MCF 10A (cell line): Measurements from ENCODE around the gene CHURC1. TPM values are rescaled to one million over a fixed set of nuclear protein-coding genes. Genes with fewer than 3 reads are reported as not detected.
A peak's percentile ranks its signal among the peaks of the same experiment; 100 is the strongest.

Source experiments
- Bru-seq: library from RNA; stranded (reverse); fragments of 400-500 nt; gene quantifications from one replicate; lab custom pipeline; 2021; lab: Mats Ljungman, UMichigan
- BruChase-seq, 2 experiments: library from RNA; stranded (reverse); fragments of 400-500 nt; gene quantifications; one replicate each; lab custom pipeline; 2021; lab: Mats Ljungman, UMichigan
- BruUV-seq: library from RNA; stranded (reverse); fragments of 400-500 nt; replicated peaks from 2 replicates; lab custom pipeline; 2021; lab: Mats Ljungman, UMichigan
- CTCF ChIA-PET: fragments of 300-600 bp; sonication (Branson Sonifier 250); formaldehyde crosslinking; extraction: SDS; loops from one replicate; lab custom pipeline; 2021; ENCODE audit warnings: antibody characterized with exemption, inconsistent platforms; lab: Yijun Ruan, JAX
- POLR2A ChIA-PET: fragments of 300-600, 350-650 bp; sonication (Branson Sonifier 250); formaldehyde crosslinking; extraction: SDS; loops from one replicate; lab custom pipeline; 2020; ENCODE audit warnings: antibody characterized with exemption, inconsistent platforms; lab: Yijun Ruan, JAX
- DNase-seq: peaks from one replicate; pipeline ENCODE4 v3.0.0-alpha.2; 2018; ENCODE audit not compliant: unreplicated experiment
- H3K27ac Mint-ChIP-seq: one replicate; pipeline ENCODE4 v1.8.0; 2022; ENCODE audit warnings: mild to moderate bottlenecking, low read depth, mixed read lengths; ENCODE audit not compliant: unreplicated experiment
- H3K27me3 Mint-ChIP-seq: one replicate; pipeline ENCODE4 v1.8.0; 2022; ENCODE audit warnings: mixed read lengths; ENCODE audit not compliant: insufficient read depth, unreplicated experiment
- H3K36me3 Mint-ChIP-seq: one replicate; pipeline ENCODE4 v1.8.0; 2022; ENCODE audit warnings: mild to moderate bottlenecking, moderate library complexity, mixed read lengths; ENCODE audit not compliant: insufficient read depth, unreplicated experiment
- H3K4me1 Mint-ChIP-seq: one replicate; pipeline ENCODE4 v1.8.0; 2022; ENCODE audit warnings: mixed read lengths; ENCODE audit not compliant: insufficient read depth, unreplicated experiment
- H3K4me3 Mint-ChIP-seq: one replicate; pipeline ENCODE4 v1.8.0; 2022; ENCODE audit warnings: mild to moderate bottlenecking, moderate library complexity, mixed read lengths; ENCODE audit not compliant: unreplicated experiment
- H3K9me3 Mint-ChIP-seq: one replicate; pipeline ENCODE4 v1.8.0; 2022; ENCODE audit warnings: mixed read lengths; ENCODE audit not compliant: unreplicated experiment
- intact Hi-C: fragments of 100-400 bp; cut with micrococcal nuclease; formaldehyde crosslinking; loops from 2 replicates; pipeline ENCODE4 v1.14.1; 2022
- long read RNA-seq: library from polyadenylated mRNA; stranded (forward); transcript quantifications from one replicate; pipeline ENCODE4 v2.0.0, GENCODE V29; 2022
- total RNA-seq: library from RNA; stranded (reverse); gene quantifications from 2 replicates; pipeline ENCODE4 v1.2.3, GENCODE V29; 2022
- TF ChIP-seq, protein P1 (sequence below): fragments of 200-600 bp; IDR thresholded peaks from one replicate; pipeline ENCODE4 v1.8.0; 2022; ENCODE audit warnings: antibody characterized with exemption, mild to moderate bottlenecking; ENCODE audit not compliant: unreplicated experiment

The CHURC1 gene
- total RNA-seq = 72.5 and 89.2 TPM in 2 replicates
- Bru-seq, nascent RNA = percentile 98 among the genes with signal in this experiment
- percentile 99 among the genes with signal in this experiment for BruChase-seq, experiment 1, labeled RNA remaining after a 6-hour chase
- BruChase-seq, experiment 2, labeled RNA remaining after a 2-hour chase = percentile 99 among the genes with signal in this experiment
- long read RNA-seq, transcript CHURC1-202 (3 exons, 439 nt) = minor isoform, 27 of 263 reads
- long read RNA-seq, transcript CHURC1-207 (2 exons, 571 nt) = minor isoform, 6 of 263 reads
- long read RNA-seq, transcript CHURC1-203 (4 exons, 2,629 nt) = major isoform, 199 of 263 reads
- long read RNA-seq, transcript CHURC1-208 (4 exons, 3,615 nt) = minor isoform, 18 of 263 reads
- long read RNA-seq, partial matches to known transcripts = 0 of 263 reads
- long read RNA-seq, other reads (novel, unspliced or antisense) = 7 of 263 reads

DNA sequence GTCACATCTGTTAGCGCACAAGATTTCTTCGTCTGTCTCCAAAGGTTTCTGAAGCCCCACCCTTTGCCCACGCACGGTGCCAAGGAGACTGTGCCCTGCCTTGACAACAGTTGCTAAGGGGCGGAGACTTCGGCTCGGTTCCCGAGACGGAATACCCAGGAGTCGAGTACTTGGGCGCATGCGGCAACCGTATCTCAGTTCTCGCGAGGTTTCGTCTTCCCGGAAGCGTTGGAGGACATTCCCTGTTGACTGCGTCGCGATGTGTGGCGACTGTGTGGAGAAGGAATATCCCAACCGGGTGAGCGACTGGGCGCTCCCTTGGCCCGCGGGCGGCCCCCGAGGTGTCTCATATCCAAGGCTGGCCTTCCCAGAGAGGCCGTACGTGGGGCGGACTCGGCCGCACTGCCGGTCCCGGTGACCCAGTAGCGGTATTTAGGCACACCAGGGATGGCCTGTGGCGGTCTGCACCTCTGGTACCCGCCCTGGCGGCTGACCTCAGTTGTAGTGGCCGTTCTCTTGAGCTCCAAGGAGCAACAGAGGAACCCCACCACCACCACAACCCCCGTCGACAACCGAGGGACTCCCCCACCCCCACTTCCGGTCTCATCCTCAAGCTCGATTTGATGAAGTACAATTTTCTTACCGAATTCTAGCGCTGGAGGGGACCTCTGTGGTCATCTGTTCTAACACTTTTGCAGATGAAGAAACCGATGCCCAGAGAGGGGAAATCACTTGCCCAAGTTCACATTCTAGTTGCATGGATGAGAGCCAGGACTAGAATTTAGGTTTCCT, at the start of gene CHURC1:
TSS of gene CHURC1 (plus strand) at position 219 of the 792 bp plus-strand sequence. CDS start at position 260, 41 bp downstream.
- CTCF ChIA-PET = interaction anchor here (0.6 to 1.5 kb wide), 5 partner anchors 10 to 1175 kb away, joined by 3 to 4 read pairs (median 4); no protein-coding TSS in a partner anchor
- Mint-ChIP-seq H3K9me3 (no peaks in the 10 kb centered on the region), H3K4me3 (peak within 1 kb of the TSS; percentile 85), H3K27ac (peak within 1 kb of the TSS; percentile 98), H3K27me3 (no peaks in the 10 kb centered on the region), H3K4me1 (peaks cover 25% of the 10 kb centered on the region), H3K36me3 (peaks cover 6% of the 10 kb centered on the region)
- TF ChIP-seq, protein P1, sequence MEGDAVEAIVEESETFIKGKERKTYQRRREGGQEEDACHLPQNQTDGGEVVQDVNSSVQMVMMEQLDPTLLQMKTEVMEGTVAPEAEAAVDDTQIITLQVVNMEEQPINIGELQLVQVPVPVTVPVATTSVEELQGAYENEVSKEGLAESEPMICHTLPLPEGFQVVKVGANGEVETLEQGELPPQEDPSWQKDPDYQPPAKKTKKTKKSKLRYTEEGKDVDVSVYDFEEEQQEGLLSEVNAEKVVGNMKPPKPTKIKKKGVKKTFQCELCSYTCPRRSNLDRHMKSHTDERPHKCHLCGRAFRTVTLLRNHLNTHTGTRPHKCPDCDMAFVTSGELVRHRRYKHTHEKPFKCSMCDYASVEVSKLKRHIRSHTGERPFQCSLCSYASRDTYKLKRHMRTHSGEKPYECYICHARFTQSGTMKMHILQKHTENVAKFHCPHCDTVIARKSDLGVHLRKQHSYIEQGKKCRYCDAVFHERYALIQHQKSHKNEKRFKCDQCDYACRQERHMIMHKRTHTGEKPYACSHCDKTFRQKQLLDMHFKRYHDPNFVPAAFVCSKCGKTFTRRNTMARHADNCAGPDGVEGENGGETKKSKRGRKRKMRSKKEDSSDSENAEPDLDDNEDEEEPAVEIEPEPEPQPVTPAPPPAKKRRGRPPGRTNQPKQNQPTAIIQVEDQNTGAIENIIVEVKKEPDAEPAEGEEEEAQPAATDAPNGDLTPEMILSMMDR = no peak
- intact Hi-C loops = loop anchor here (5.0 kb wide), 1 partner anchor 73 kb away; the partner anchor contains the start of gene FNTB
- DNase-seq = peak; percentile 99
- BruUV-seq = no TSS peak
- POLR2A ChIA-PET = interaction anchor here (0.6 to 3.0 kb wide), 21 partner anchors 10 to 512 kb away, joined by 3 to 32 read pairs (median 3); partner anchors contain the start of genes FNTB and MAX

DNA sequence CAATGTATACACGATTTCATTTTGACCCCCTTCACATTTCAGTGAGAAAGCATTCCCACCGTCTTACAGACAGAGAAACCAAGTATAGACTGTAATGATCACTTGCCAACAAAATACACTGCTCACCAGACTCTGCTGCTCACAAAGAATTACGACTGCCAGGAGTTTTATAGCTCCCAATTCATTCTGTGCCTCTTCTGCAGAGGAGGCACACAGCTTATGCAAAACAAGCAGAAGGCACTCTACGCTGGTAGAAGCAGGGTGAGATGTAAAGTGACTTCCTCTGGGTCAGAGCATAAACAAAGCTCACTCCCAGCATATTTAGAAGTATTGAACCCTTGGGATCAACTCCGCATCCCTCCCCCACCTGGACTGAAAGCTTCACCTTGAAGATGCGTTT, 49.1 kb upstream of the CHURC1 start:
- H3K4me1 Mint-ChIP-seq = no peaks in the 10 kb centered on the region
- BruUV-seq = no TSS peak
- DNase-seq = no peak
- H3K4me3 Mint-ChIP-seq = no peak overlapping the region
- H3K27me3 Mint-ChIP-seq = peaks cover 55% of the 10 kb centered on the region
- H3K27ac Mint-ChIP-seq = no peak overlapping the region
- ChIA-PET POLR2A (interaction anchor here (0.8 kb wide), 1 partner anchor 75 kb away, joined by 3 read pairs; no protein-coding TSS in a partner anchor), CTCF (interaction anchor here (1.0 to 1.6 kb wide), 5 partner anchors 23 to 96 kb away, joined by 3 to 8 read pairs (median 4); no protein-coding TSS in a partner anchor)
- H3K9me3 Mint-ChIP-seq = no peaks in the 10 kb centered on the region
- H3K36me3 Mint-ChIP-seq = peaks cover 6% of the 10 kb centered on the region
- TF ChIP-seq, protein P1 = no peak
- intact Hi-C loops = no loop called here

DNA sequence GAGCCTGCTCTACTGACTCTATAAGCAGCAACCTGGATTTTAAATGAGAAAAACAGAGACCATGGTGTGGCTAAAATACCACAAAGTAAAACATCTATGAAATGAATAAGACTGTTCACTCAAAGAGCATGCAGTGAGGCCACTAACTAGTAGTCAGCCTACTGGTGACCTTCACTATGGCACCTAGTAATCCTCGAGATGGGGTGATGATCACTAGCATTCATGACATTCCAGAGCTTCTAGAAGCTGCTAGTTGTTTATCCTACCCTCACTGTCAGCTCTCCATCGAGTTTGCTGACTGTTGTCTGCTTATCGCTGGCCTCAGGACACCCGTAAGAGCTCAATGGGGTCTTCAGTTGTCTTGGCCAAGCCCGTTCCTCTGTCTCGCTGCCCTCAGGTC, 48.3 kb upstream of the CHURC1 start:
- Mint-ChIP-seq H3K27me3 (peaks cover 63% of the 10 kb centered on the region), H3K27ac (no peak overlapping the region), H3K9me3 (no peaks in the 10 kb centered on the region), H3K4me1 (no peaks in the 10 kb centered on the region), H3K36me3 (peaks cover 6% of the 10 kb centered on the region), H3K4me3 (no peak overlapping the region)
- CTCF ChIA-PET = interaction anchor here (1.0 to 1.6 kb wide), 4 partner anchors 11 to 95 kb away, joined by 3 to 8 read pairs (median 4); no protein-coding TSS in a partner anchor
- no TSS peak for BruUV-seq
- POLR2A ChIA-PET = interaction anchor here (0.8 kb wide), 1 partner anchor 76 kb away, joined by 3 read pairs; no protein-coding TSS in a partner anchor
- intact Hi-C loops = no loop called here
- TF ChIP-seq, protein P1 = no peak
- no peak for DNase-seq
